HG02981 (cell line): ENCODE data around the gene ACBD4.

Experiments used
- ATAC-seq: cut with Tn5 transposase; IDR thresholded peaks from one replicate; pipeline ENCODE4 v1.9.1; 2021; ENCODE audit warnings: mild to moderate bottlenecking, moderate library complexity; ENCODE audit not compliant: unreplicated experiment

The ACBD4 gene

GRCh38 chr17:45104029-45104428 lies 31.5 kb upstream of the ACBD4 start:
- ATAC-seq: no peak

GRCh38 chr17:45104497-45104896 lies 31.0 kb upstream of the ACBD4 start:
- ATAC-seq: no peak

GRCh38 chr17:45104907-45105624 lies 30.4 kb upstream of the ACBD4 start:
- no peak for ATAC-seq

GRCh38 chr17:45106096-45106495 lies 29.4 kb upstream of the ACBD4 start:
- no peak for ATAC-seq

GRCh38 chr17:45106582-45106981 lies 28.9 kb upstream of the ACBD4 start:
- ATAC-seq: no peak

GRCh38 chr17:45107293-45108010 lies 28.0 kb upstream of the ACBD4 start:
- no peak for ATAC-seq

GRCh38 chr17:45108051-45108450 lies 27.4 kb upstream of the ACBD4 start:
- no peak for ATAC-seq

- ATAC-seq: no peak
These were observed 26.6 kb upstream of the ACBD4 start for GRCh38 chr17:45108595-45109521.

GRCh38 chr17:45110676-45111611 lies 24.5 kb upstream of the ACBD4 start:
- ATAC-seq: no peak

- no peak for ATAC-seq
These were observed 23.6 kb upstream of the ACBD4 start for GRCh38 chr17:45111850-45112249.

- no peak for ATAC-seq
These were observed 22.7 kb upstream of the ACBD4 start for GRCh38 chr17:45112559-45113423.

GRCh38 chr17:45113424-45113754 lies 22.1 kb upstream of the ACBD4 start:
- no peak for ATAC-seq

GRCh38 chr17:45114117-45114932 lies 21.2 kb upstream of the ACBD4 start:
- no peak for ATAC-seq

GRCh38 chr17:45115015-45115625 lies 20.4 kb upstream of the ACBD4 start:
- no peak for ATAC-seq

GRCh38 chr17:45115871-45116270 lies 19.6 kb upstream of the ACBD4 start:
- ATAC-seq: no peak

GRCh38 chr17:45116434-45117016 lies 19.0 kb upstream of the ACBD4 start:
- ATAC-seq: no peak

- ATAC-seq: no peak
These were observed 18.2 kb upstream of the ACBD4 start for GRCh38 chr17:45117334-45117733.
